HG03064 (cell line): Measurements from ENCODE around the gene SCN4B.

Experiments
- ATAC-seq: cut with Tn5 transposase; IDR thresholded peaks from one replicate; pipeline ENCODE4 v1.9.1; 2021; ENCODE audit warnings: low read depth; ENCODE audit not compliant: unreplicated experiment

Gene SCN4B

GRCh38 chr11:118135051-118135795, 17.4 kb downstream of the SCN4B start:
- ATAC-seq, result no peak

GRCh38 chr11:118133816-118134215, 18.8 kb downstream of the SCN4B start:
- ATAC-seq, result no peak

- ATAC-seq, result no peak
Measured at GRCh38 chr11:118132385-118133151, 20.1 kb downstream of the SCN4B start.

GRCh38 chr11:118129471-118130172, 23.0 kb downstream of the SCN4B start:
- ATAC-seq, result no peak

GRCh38 chr11:118128721-118129470, 23.7 kb downstream of the SCN4B start:
- ATAC-seq, result no peak

- ATAC-seq, result no peak
Measured at GRCh38 chr11:118128310-118128709, 24.3 kb downstream of the SCN4B start.

GRCh38 chr11:118126082-118126838, 26.4 kb downstream of the SCN4B start:
- no peak for ATAC-seq

GRCh38 chr11:118124929-118125535, 27.6 kb downstream of the SCN4B start:
- ATAC-seq, result no peak

- ATAC-seq, result no peak
Measured at GRCh38 chr11:118120793-118121192, 31.8 kb downstream of the SCN4B start.

- ATAC-seq, result no peak
Measured at GRCh38 chr11:118117790-118118601, 34.6 kb downstream of the SCN4B start.

- no peak for ATAC-seq
Measured at GRCh38 chr11:118115048-118115447, 37.6 kb downstream of the SCN4B start.

GRCh38 chr11:118114266-118114665, 38.4 kb downstream of the SCN4B start:
- no peak for ATAC-seq

GRCh38 chr11:118112711-118113430, 39.8 kb downstream of the SCN4B start:
- ATAC-seq, result no peak

- no peak for ATAC-seq
Measured at GRCh38 chr11:118111744-118112035, 40.9 kb downstream of the SCN4B start.

- no peak for ATAC-seq
Measured at GRCh38 chr11:118111019-118111743, 41.4 kb downstream of the SCN4B start.

- no peak for ATAC-seq
Measured at GRCh38 chr11:118109231-118109630, 43.4 kb downstream of the SCN4B start.

- no peak for ATAC-seq
Measured at GRCh38 chr11:118108513-118108912, 44.1 kb downstream of the SCN4B start.
